ENCODE results near the gene PDGFC.

PDGFC gene

DNA sequence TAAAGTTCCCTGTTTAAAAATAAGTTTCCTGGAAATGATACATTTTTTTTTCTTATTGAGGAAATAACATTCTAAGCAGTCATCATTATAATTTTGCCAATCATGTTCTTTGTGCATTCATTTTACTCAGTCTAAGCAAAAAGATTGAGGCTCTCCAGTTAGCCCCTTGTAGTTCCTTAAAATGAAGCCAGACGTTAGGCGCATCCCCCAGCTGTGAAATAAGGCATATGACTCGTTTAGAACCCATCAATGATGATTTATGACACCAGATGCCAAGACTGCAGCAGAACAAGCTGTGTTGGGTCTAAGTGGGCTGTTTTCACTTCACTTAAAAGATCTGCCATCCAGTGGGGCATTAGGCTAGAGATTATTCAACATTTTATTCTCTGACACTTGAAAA is 17.0 kb downstream of the PDGFC start:
- 0 out of 2 replicates have a peak, but pooled peaks cover 5% of the 10 kb centered on the region for H3K36me3 ChIP-seq (ENCODE audit: low read depth)

GRCh38 chr4:156953951-156954350 is 17.6 kb downstream of the PDGFC start:
- no peak for DNase-seq (ENCODE audit: low spot score)
- ATAC-seq (ENCODE audit: low read depth), result no peak
- Histone ChIP-seq H3K4me3 (ENCODE audit: severe bottlenecking) (no peak overlapping the region), H3K36me3 (ENCODE audit: low read depth) (0 out of 2 replicates have a peak, but pooled peaks cover 5% of the 10 kb centered on the region), H3K27ac (ENCODE audit: poor library complexity, severe bottlenecking) (peak overlapping the region; percentile 95), H3K27me3 (ENCODE audit: insufficient read depth, poor library complexity, severe bottlenecking) (no peaks in the 10 kb centered on the region), H3K4me1 (ENCODE audit: insufficient read depth, poor library complexity, severe bottlenecking) (peaks cover 83% of the 10 kb centered on the region), H3K9me3 (ENCODE audit: severe bottlenecking) (no peaks in the 10 kb centered on the region)
- TF ChIP-seq, protein P1, sequence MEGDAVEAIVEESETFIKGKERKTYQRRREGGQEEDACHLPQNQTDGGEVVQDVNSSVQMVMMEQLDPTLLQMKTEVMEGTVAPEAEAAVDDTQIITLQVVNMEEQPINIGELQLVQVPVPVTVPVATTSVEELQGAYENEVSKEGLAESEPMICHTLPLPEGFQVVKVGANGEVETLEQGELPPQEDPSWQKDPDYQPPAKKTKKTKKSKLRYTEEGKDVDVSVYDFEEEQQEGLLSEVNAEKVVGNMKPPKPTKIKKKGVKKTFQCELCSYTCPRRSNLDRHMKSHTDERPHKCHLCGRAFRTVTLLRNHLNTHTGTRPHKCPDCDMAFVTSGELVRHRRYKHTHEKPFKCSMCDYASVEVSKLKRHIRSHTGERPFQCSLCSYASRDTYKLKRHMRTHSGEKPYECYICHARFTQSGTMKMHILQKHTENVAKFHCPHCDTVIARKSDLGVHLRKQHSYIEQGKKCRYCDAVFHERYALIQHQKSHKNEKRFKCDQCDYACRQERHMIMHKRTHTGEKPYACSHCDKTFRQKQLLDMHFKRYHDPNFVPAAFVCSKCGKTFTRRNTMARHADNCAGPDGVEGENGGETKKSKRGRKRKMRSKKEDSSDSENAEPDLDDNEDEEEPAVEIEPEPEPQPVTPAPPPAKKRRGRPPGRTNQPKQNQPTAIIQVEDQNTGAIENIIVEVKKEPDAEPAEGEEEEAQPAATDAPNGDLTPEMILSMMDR (IDR thresholded peaks at IDR 0.05; ENCODE audit: poor library complexity, severe bottlenecking), result no peak

More for the DNA sequence above, 17.0 kb downstream of the PDGFC start:
- Histone ChIP-seq H3K9me3 (ENCODE audit: severe bottlenecking) (no peaks in the 10 kb centered on the region), H3K27ac (ENCODE audit: poor library complexity, severe bottlenecking) (peak overlapping the region; percentile 95), H3K4me1 (ENCODE audit: insufficient read depth, poor library complexity, severe bottlenecking) (peaks cover 85% of the 10 kb centered on the region), H3K27me3 (ENCODE audit: insufficient read depth, poor library complexity, severe bottlenecking) (no peaks in the 10 kb centered on the region), H3K4me3 (ENCODE audit: severe bottlenecking) (no peak overlapping the region)
- ATAC-seq (ENCODE audit: low read depth), result no peak
- no peak for DNase-seq (ENCODE audit: low spot score)
- TF ChIP-seq, protein P1 (IDR thresholded peaks at IDR 0.05; ENCODE audit: poor library complexity, severe bottlenecking), result no peak

GRCh38 chr4:156953001-156953400 is 18.6 kb downstream of the PDGFC start:
- no peak for ATAC-seq (ENCODE audit: low read depth)
- TF ChIP-seq, protein P1 (IDR thresholded peaks at IDR 0.05; ENCODE audit: poor library complexity, severe bottlenecking), result no peak
- peaks cover 82% of the 10 kb centered on the region for H3K4me1 ChIP-seq (ENCODE audit: insufficient read depth, poor library complexity, severe bottlenecking)
- no peak for DNase-seq (ENCODE audit: low spot score)
- H3K4me3 ChIP-seq (ENCODE audit: severe bottlenecking), result no peak overlapping the region
- 0 out of 2 replicates have a peak, but pooled peaks cover 5% of the 10 kb centered on the region for H3K36me3 ChIP-seq (ENCODE audit: low read depth)
- H3K27me3 ChIP-seq (ENCODE audit: insufficient read depth, poor library complexity, severe bottlenecking), result no peaks in the 10 kb centered on the region
- no peaks in the 10 kb centered on the region for H3K9me3 ChIP-seq (ENCODE audit: severe bottlenecking)
- peak overlapping the region; percentile 95 for H3K27ac ChIP-seq (ENCODE audit: poor library complexity, severe bottlenecking)

- H3K4me1 ChIP-seq (ENCODE audit: insufficient read depth, poor library complexity, severe bottlenecking), result peaks cover 82% of the 10 kb centered on the region
- H3K27ac ChIP-seq (ENCODE audit: poor library complexity, severe bottlenecking), result peak overlapping the region; percentile 95
- H3K27me3 ChIP-seq (ENCODE audit: insufficient read depth, poor library complexity, severe bottlenecking), result no peaks in the 10 kb centered on the region
- H3K9me3 ChIP-seq (ENCODE audit: severe bottlenecking), result no peaks in the 10 kb centered on the region
- ATAC-seq (ENCODE audit: low read depth), result no peak
- H3K4me3 ChIP-seq (ENCODE audit: severe bottlenecking), result no peak overlapping the region
- H3K36me3 ChIP-seq (ENCODE audit: low read depth), result 0 out of 2 replicates have a peak, but pooled peaks cover 5% of the 10 kb centered on the region
- TF ChIP-seq, protein P1 (IDR thresholded peaks at IDR 0.05; ENCODE audit: poor library complexity, severe bottlenecking), result no peak
- DNase-seq (ENCODE audit: low spot score), result no peak
These were observed 19.4 kb downstream of the PDGFC start for GRCh38 chr4:156952078-156952759.

DNA sequence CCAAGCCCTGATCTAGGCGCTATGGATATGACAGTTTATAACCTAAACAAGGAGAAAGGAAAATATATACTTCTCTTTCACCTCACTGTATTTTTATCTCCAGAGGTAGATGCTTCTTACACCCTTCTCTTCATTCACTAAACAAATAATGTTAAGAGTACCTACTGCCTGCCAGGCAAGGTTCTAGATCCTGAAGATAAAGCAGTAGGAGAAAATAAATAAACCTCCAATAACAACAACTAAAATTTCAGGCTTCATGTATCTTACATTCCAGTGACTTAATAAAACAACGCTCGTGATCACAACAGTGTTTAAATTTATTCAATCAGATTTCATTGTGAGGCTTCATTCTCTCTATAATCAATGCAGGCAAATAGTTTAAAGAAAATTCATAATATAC is 20.7 kb downstream of the PDGFC start:
- DNase-seq (ENCODE audit: low spot score) (no peak), ATAC-seq (ENCODE audit: low read depth) (no peak)
- Histone ChIP-seq H3K4me3 (ENCODE audit: severe bottlenecking) (peak overlapping the region; percentile 21), H3K27me3 (ENCODE audit: insufficient read depth, poor library complexity, severe bottlenecking) (no peaks in the 10 kb centered on the region), H3K9me3 (ENCODE audit: severe bottlenecking) (no peaks in the 10 kb centered on the region), H3K27ac (ENCODE audit: poor library complexity, severe bottlenecking) (peak overlapping the region; percentile 95), H3K36me3 (ENCODE audit: low read depth) (no peaks in the 10 kb centered on the region), H3K4me1 (ENCODE audit: insufficient read depth, poor library complexity, severe bottlenecking) (peaks cover 83% of the 10 kb centered on the region)
- TF ChIP-seq, protein P1 (IDR thresholded peaks at IDR 0.05; ENCODE audit: poor library complexity, severe bottlenecking), result no peak
